ENCODE measurements around the gene PTPRN2.

GRCh38 chr7:157943561-157943960 lies 644.1 kb downstream of the PTPRN2 start:
- TF ChIP-seq CTCF (IDR thresholded peaks at IDR 0.05): no peak
- no peak for TF ChIP-seq POLR2A (IDR thresholded peaks at IDR 0.05)
